ENCODE results near the gene SLC22A13. TPM values are rescaled to one million over a fixed set of nuclear protein-coding genes. Genes with fewer than 3 reads are reported as not detected.

SLC22A13 gene
- total and polyA plus RNA-seq, 2 donors (not counting 3 experiments of a cell fraction or from before 2014, with no cell fraction given): 0.11 to 0.53 TPM

DNA sequence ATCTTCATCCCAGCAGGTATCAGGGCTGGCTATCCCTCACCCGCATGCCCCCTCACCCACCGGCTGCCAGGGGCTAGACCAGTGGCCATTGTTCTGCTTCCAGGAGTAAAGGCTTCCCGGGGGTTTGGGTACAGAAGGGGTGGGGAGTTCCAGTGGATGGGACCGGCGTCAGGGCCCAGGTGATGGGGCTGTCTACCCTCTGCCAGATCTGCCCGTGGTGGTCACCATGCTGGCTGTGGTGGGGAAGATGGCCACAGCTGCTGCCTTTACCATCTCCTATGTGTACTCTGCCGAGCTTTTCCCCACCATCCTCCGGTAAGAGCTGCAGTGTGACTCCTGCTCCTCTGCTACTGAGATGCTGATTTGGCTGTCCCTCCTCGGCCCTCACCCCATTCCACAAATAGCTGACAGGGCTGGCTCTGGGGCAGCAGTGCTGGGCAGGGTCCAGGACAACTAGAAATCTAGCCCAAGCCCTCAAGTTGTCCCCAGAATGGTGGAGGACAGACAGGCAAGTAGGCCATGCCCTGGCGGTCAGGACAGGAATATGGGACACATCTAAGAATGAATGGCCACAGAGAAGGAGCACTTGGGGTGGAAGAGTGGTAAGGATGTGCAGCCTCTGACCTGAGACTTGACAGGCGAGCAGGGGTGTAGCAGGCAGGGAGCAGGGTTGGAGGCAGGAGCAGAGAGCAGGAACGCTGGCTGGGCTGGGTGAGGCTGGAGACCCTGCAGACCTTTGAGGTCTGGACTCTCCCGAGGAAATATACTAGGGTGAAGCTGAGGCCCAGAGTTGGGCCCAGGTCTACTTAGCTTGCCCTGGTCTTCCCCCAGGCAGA is 10.7 kb downstream of the SLC22A13 start:
- ChIA-PET CTCF (no interaction called here), POLR2A (no interaction called here)
- Histone ChIP-seq H3K9ac (replicated peaks; ENCODE audit: extremely low read depth, insufficient read depth, low read length) (no peak overlapping the region), H4K20me1 (replicated peaks; ENCODE audit: control insufficient read depth, extremely low read depth, insufficient read depth, low read length) (no peaks in the 10 kb centered on the region), H3K27ac (ENCODE audit: insufficient read depth, low read depth, low read length) (no peak overlapping the region), H3K4me1 (ENCODE audit: control insufficient read depth, extremely low read depth, insufficient read depth, low read length) (no peaks in the 10 kb centered on the region), H3K27me3 (ENCODE audit: control insufficient read depth in 2 of 2, insufficient read depth in 2 of 2, low read length in 2 of 2) (no peaks in the 10 kb centered on the region), H3K79me2 (ENCODE audit: control insufficient read depth, insufficient read depth, low read length) (no peaks in the 10 kb centered on the region), H2AFZ (ENCODE audit: low read depth, low read length) (no peak overlapping the region), H3K36me3 (ENCODE audit: control insufficient read depth in 2 of 2, extremely low read depth in 1 of 2, insufficient read depth in 2 of 2, low read length in 2 of 2) (no peaks in the 10 kb centered on the region), H3K9me1 (replicated peaks; ENCODE audit: control insufficient read depth, extremely low read depth, insufficient read depth, low read length) (no peaks in the 10 kb centered on the region), H3K4me3 (replicated peaks in 1 of 3; ENCODE audit: insufficient read depth in 1 of 3, low read depth in 1 of 3, low read length in 3 of 3) (no peak overlapping the region), H3K4me2 (ENCODE audit: insufficient read depth, low read length) (no peak overlapping the region), H3K9me3 (replicated peaks; ENCODE audit: control insufficient read depth, insufficient read depth, low read length) (no peaks in the 10 kb centered on the region)
- intact Hi-C loops (cut with micrococcal nuclease) (no loop called here), dilution Hi-C loops (cut with MboI; ENCODE audit: extremely low pct_ligation_motif_present, low sequenced_read_pairs) (no loop called here)
- BruUV-seq (replicated peaks): no TSS peak
- DNase-seq (ENCODE audit: low read depth, low spot score): no peak
- no peak for FAIRE-seq
- TF ChIP-seq, protein P1, sequence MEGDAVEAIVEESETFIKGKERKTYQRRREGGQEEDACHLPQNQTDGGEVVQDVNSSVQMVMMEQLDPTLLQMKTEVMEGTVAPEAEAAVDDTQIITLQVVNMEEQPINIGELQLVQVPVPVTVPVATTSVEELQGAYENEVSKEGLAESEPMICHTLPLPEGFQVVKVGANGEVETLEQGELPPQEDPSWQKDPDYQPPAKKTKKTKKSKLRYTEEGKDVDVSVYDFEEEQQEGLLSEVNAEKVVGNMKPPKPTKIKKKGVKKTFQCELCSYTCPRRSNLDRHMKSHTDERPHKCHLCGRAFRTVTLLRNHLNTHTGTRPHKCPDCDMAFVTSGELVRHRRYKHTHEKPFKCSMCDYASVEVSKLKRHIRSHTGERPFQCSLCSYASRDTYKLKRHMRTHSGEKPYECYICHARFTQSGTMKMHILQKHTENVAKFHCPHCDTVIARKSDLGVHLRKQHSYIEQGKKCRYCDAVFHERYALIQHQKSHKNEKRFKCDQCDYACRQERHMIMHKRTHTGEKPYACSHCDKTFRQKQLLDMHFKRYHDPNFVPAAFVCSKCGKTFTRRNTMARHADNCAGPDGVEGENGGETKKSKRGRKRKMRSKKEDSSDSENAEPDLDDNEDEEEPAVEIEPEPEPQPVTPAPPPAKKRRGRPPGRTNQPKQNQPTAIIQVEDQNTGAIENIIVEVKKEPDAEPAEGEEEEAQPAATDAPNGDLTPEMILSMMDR (IDR thresholded peaks at IDR 0.05; ENCODE audit: extremely low read depth in 1 of 2, insufficient read depth in 1 of 2, low read depth in 1 of 2, low read length in 2 of 2): no peak
- no peak for TF ChIP-seq POLR2AphosphoS5 (IDR thresholded peaks at IDR 0.05; ENCODE audit: insufficient read depth, low read depth, low read length)
- no peak for TF ChIP-seq FOS (IDR thresholded peaks at IDR 0.05; ENCODE audit: borderline replicate concordance, insufficient read depth, low read length)
- TF ChIP-seq JUN (IDR thresholded peaks at IDR 0.05; ENCODE audit: borderline replicate concordance, insufficient read depth, insufficient read length, low read depth): no peak
- no peak for TF ChIP-seq EZH2 (IDR thresholded peaks at IDR 0.05; ENCODE audit: borderline replicate concordance, low read depth, low read length, severe bottlenecking)
- no peak for TF ChIP-seq GATA2 (IDR thresholded peaks at IDR 0.05; ENCODE audit: insufficient read depth, insufficient read length, low read depth, low read length)
- no peak for TF ChIP-seq MYC (IDR thresholded peaks at IDR 0.05; ENCODE audit: low read depth, low read length)
- TF ChIP-seq, protein P2, sequence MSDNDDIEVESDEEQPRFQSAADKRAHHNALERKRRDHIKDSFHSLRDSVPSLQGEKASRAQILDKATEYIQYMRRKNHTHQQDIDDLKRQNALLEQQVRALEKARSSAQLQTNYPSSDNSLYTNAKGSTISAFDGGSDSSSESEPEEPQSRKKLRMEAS (IDR thresholded peaks at IDR 0.05; ENCODE audit: insufficient read depth, insufficient read length): no peak
- TF ChIP-seq POLR2A (IDR thresholded peaks at IDR 0.05; ENCODE audit: low read depth, low read length): no peak

Measured in endothelial cell of umbilical vein (primary cell).